Stomach smooth muscle (tissue), 2 donors: ENCODE measurements around the gene NDFIP1.
"Not testable (repeated sequence)": the region's sequence is repeated elsewhere in the genome, so short reads cannot be mapped to it uniquely, and the experiment has no call there.

Experiments
- H3K27ac ChIP-seq: one replicate; pipeline ENCODE4 v1.7.0; 2013; ENCODE audit warnings: mild to moderate bottlenecking, low read length, inconsistent platforms
- H3K27me3 ChIP-seq, 2 donors: one replicate each; pipeline ENCODE4 v1.7.0; 2013; ENCODE audit warnings: low read length in 2 of 2; ENCODE audit not compliant: insufficient read depth in 2 of 2, control insufficient read depth in 1 of 2
- H3K36me3 ChIP-seq, 2 donors: one replicate each; pipeline ENCODE4 v1.7.0; 2013; ENCODE audit warnings: low read length in 2 of 2; ENCODE audit not compliant: control insufficient read depth in 2 of 2, insufficient read depth in 2 of 2
- H3K4me1 ChIP-seq: one replicate; pipeline ENCODE4 v1.7.0; 2013; ENCODE audit warnings: low read length; ENCODE audit not compliant: control insufficient read depth, insufficient read depth
- H3K4me3 ChIP-seq, 2 donors: one replicate each; pipeline ENCODE4 v1.7.0; 2013; ENCODE audit warnings: low read length in 2 of 2
- H3K9ac ChIP-seq, 2 donors: one replicate each; pipeline ENCODE4 v1.7.0; 2013; ENCODE audit warnings: low read length in 2 of 2, mild to moderate bottlenecking in 1 of 2
- H3K9me3 ChIP-seq, 2 donors: one replicate each; pipeline ENCODE4 v1.7.0; 2013; ENCODE audit warnings: low read length in 2 of 2; ENCODE audit not compliant: control insufficient read depth in 2 of 2
- donor health status: healthy.
- donor health status: Pancreatic carcinoma.

Gene NDFIP1

DNA sequence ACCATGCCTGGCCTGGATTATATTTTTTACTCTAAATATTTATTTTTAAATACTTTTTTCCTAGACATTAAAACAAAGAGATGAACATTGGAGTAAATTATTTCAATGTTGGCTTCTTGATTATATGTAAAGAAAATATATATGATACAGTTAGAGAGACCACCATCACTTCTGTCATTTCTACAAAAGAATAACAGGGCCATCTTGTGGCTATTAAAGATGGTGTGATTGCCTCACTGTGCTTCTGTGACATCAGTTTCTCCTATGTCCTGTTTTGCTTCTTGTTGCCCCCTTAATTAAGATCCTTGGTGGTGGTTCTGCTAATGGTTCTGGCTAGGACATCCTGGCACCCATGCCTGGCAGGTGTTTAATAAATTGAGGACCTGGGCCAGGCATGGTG is 32.9 kb downstream of the NDFIP1 start:
- Histone ChIP-seq H3K27me3 (no peaks in the 10 kb centered on the region), H3K36me3 (peaks cover 13 to 25% of the 10 kb centered on the region in 2 donors), H3K9ac (no peak overlapping the region), H3K4me1 (no peaks in the 10 kb centered on the region), H3K9me3 (no peaks in the 10 kb centered on the region), H3K4me3 (no peak overlapping the region), H3K27ac (no peak overlapping the region)

DNA sequence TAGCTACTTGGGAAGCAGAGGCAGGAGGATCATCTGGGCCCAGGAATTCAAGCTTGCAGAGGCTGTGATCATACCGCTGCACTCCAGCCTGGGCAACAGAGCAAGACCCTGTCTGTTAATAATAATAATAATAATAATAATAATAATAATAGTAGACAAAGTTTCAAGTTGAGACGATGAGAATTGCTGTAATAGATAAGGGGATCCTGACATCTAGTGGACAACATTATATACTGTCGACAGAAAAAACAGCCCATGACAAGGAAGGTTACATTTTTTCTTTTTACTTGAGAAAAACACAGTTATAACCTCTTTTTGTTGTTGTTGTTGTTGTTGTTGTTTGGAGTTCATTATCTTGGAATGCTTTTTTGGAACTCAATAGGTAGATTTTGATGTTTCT is 35.3 kb downstream of the NDFIP1 start:
- no peaks in the 10 kb centered on the region for H3K4me1 ChIP-seq
- no peaks in the 10 kb centered on the region for H3K27me3 ChIP-seq
- no peak overlapping the region for H3K9ac ChIP-seq
- peaks cover 8 to 23% of the 10 kb centered on the region in 2 donors for H3K36me3 ChIP-seq
- no peak overlapping the region for H3K27ac ChIP-seq
- no peak overlapping the region for H3K4me3 ChIP-seq
- no peaks in the 10 kb centered on the region for H3K9me3 ChIP-seq

GRCh38 chr5:142145106-142145900 is 36.7 kb downstream of the NDFIP1 start:
- no peak overlapping the region for H3K27ac ChIP-seq
- H3K4me3 ChIP-seq, result no peak overlapping the region
- H3K9me3 ChIP-seq, result no peaks in the 10 kb centered on the region
- H3K36me3 ChIP-seq, result peaks cover 8 to 23% of the 10 kb centered on the region in 2 donors
- H3K4me1 ChIP-seq, result no peaks in the 10 kb centered on the region
- H3K27me3 ChIP-seq, result no peaks in the 10 kb centered on the region
- H3K9ac ChIP-seq, result no peak overlapping the region

- no peak overlapping the region for H3K27ac ChIP-seq
- H3K9me3 ChIP-seq, result no peaks in the 10 kb centered on the region
- H3K36me3 ChIP-seq, result peaks cover 3 to 19% of the 10 kb centered on the region in 2 donors
- H3K27me3 ChIP-seq, result no peaks in the 10 kb centered on the region
- H3K4me1 ChIP-seq, result no peaks in the 10 kb centered on the region
- H3K4me3 ChIP-seq, result no peak overlapping the region
- H3K9ac ChIP-seq, result no peak overlapping the region
These were observed 40.8 kb downstream of the NDFIP1 start for GRCh38 chr5:142149363-142149762.

- no peak overlapping the region for H3K4me3 ChIP-seq
- no peaks in the 10 kb centered on the region for H3K27me3 ChIP-seq
- no peaks in the 10 kb centered on the region for H3K4me1 ChIP-seq
- no peak overlapping the region for H3K27ac ChIP-seq
- H3K9ac ChIP-seq, result no peak overlapping the region
- H3K36me3 ChIP-seq, result peaks cover 0 to 14% of the 10 kb centered on the region in 2 donors
- no peaks in the 10 kb centered on the region for H3K9me3 ChIP-seq
These were observed 41.9 kb downstream of the NDFIP1 start for GRCh38 chr5:142150431-142150830.

- H3K36me3 ChIP-seq, result peaks cover 0 to 11% of the 10 kb centered on the region in 2 donors
- H3K4me3 ChIP-seq, result no peak overlapping the region
- no peaks in the 10 kb centered on the region for H3K4me1 ChIP-seq
These were observed 43.1 kb downstream of the NDFIP1 start for GRCh38 chr5:142151436-142152383.

DNA sequence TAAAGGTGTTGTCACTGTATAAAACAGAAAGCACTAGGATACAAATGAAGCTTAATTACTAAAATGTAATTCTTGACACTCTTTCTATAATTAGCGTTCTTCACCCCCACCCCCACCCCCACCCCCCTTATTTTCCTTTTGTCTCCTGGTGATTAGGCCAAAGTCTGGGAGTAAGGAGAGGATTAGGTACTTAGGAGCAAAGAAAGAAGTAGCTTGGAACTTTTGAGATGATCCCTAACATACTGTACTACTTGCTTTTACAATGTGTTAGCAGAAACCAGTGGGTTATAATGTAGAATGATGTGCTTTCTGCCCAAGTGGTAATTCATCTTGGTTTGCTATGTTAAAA is 43.8 kb downstream of the NDFIP1 start:
- Histone ChIP-seq H3K27me3 (no peaks in the 10 kb centered on the region), H3K27ac (no peak overlapping the region), H3K9me3 (no peaks in the 10 kb centered on the region), H3K4me1 (no peaks in the 10 kb centered on the region), H3K9ac (no peak overlapping the region), H3K4me3 (no peak overlapping the region), H3K36me3 (peaks cover 0 to 5% of the 10 kb centered on the region in 2 donors)

More at GRCh38 chr5:142151436-142152383, 43.1 kb downstream of the NDFIP1 start:
- Histone ChIP-seq H3K9me3 (no peaks in the 10 kb centered on the region), H3K27ac (no peak overlapping the region), H3K9ac (no peak overlapping the region), H3K27me3 (no peaks in the 10 kb centered on the region)

DNA sequence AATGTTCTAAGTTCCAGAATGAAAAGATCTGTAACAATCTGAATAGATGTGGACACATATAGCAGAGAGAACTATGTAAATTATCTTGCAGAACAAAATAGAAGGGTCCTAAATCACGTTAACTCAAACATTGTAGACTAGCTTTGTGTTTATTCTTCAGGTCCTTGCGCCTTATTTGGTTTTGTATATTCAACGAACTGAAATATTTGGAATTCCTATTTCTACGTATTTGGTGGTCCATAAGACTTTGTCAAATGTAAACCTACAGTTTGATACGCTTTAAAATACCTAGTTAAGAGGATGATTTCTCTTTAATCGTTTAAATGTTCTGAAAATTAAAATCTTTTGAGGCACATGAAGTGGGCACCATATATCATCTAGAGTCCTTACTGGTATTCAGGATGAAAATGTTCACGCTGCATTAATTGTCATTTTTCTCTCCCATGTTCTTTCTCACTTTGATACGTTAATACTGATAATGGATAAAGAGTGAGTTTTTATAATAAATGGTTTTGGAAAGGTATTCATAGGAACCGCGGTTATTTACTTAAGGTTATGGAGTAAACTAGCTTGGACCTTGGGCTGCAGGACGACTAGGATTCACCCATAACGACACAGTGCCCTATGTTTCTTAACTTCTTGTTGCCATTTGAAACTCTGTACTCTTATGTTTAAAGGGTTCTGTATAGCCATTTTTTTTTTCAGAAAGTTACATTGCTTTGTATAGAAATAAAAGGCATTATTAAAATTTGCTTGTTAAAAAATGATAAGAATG is 45.3 kb downstream of the NDFIP1 start:
- no peaks in the 10 kb centered on the region for H3K4me1 ChIP-seq

GRCh38 chr5:142154449-142154841 is 45.9 kb downstream of the NDFIP1 start:
- not testable (repeated sequence) for H3K9me3 ChIP-seq

More for the DNA sequence above, 45.3 kb downstream of the NDFIP1 start:
- Histone ChIP-seq H3K9me3 (no peaks in the 10 kb centered on the region), H3K27ac (no peak overlapping the region), H3K27me3 (no peaks in the 10 kb centered on the region), H3K36me3 (peaks cover 0 to 5% of the 10 kb centered on the region in 2 donors), H3K4me3 (no peak overlapping the region), H3K9ac (no peak overlapping the region)

GRCh38 chr5:142156839-142157463 is 48.4 kb downstream of the NDFIP1 start:
- no peak overlapping the region for H3K9ac ChIP-seq
- peaks cover 0 to 5% of the 10 kb centered on the region in 2 donors for H3K36me3 ChIP-seq
- no peaks in the 10 kb centered on the region for H3K27me3 ChIP-seq
- no peaks in the 10 kb centered on the region for H3K4me1 ChIP-seq
- no peak overlapping the region for H3K27ac ChIP-seq
- no peak overlapping the region for H3K4me3 ChIP-seq
- no peaks in the 10 kb centered on the region for H3K9me3 ChIP-seq

More at GRCh38 chr5:142154449-142154841, 45.9 kb downstream of the NDFIP1 start:
- H3K27me3 ChIP-seq, H3K36me3 ChIP-seq, H3K9ac ChIP-seq, H3K4me3 ChIP-seq, H3K4me1 ChIP-seq, H3K27ac ChIP-seq: not testable (repeated sequence)
